ENCODE results near the gene AFAP1L2.

GRCh38 chr10:114328441-114328812 lies 75.9 kb downstream of the AFAP1L2 start:
- TF ChIP-seq CTCF (IDR thresholded peaks at IDR 0.05) (no peak), POLR2AphosphoS5 (IDR thresholded peaks at IDR 0.05; ENCODE audit: insufficient read depth in 1 of 2, low read depth in 1 of 2) (no peak)

Data from vagina (tissue), 2 donors.